Transverse colon (tissue), 4 donors: Measurements from ENCODE around the gene CYP1A1. TPM values are rescaled to one million over a fixed set of nuclear protein-coding genes. Genes with fewer than 3 reads are reported as not detected.

Experiments used
- DNase-seq: peaks from one replicate; pipeline ENCODE4 v3.0.0-alpha.2; 2019
- H3K27ac ChIP-seq, 4 donors: fragments of 200-600 bp; sonication (generic); 2 replicates each; pipeline ENCODE4 v1.5.1; 2016 to 2018; ENCODE audit warnings: inconsistent platforms in 4 of 4
- H3K27me3 ChIP-seq: fragments of 200-600 bp; sonication (generic); 2 replicates; pipeline ENCODE4 v1.5.1; 2017; ENCODE audit warnings: inconsistent platforms
- H3K36me3 ChIP-seq, 4 donors: fragments of 200-600 bp; sonication (generic); 2 replicates each; pipeline ENCODE4 v1.5.1; 2017 to 2019; ENCODE audit warnings: inconsistent platforms in 4 of 4
- H3K4me1 ChIP-seq, 4 donors: fragments of 200-600 bp; sonication (generic); 2 replicates each; pipeline ENCODE4 v1.5.1; 2017 to 2020; ENCODE audit warnings: inconsistent platforms in 4 of 4
- H3K4me3 ChIP-seq, 4 donors: fragments of 200-600 bp; sonication (generic); 1 replicate in 1 of 4; 2 replicates in 3 of 4; pipeline versions ENCODE4 v1.5.1 to v1.6.1; 2017 to 2019; ENCODE audit warnings: inconsistent platforms in 4 of 4
- H3K9me3 ChIP-seq, 2 donors: fragments of 200-600 bp; sonication (generic); 2 replicates each; pipeline ENCODE4 v1.5.1; 2017 to 2019; ENCODE audit warnings: inconsistent platforms in 2 of 2
- CTCF ChIP-seq, 5 experiments: fragments of 200-600 bp in 3 of 5; fragments of 450-650 bp in 2 of 5; sonication (generic) in 3 of 5; IDR thresholded peaks; 1 replicate in 2 of 5; 2 replicates in 3 of 5; pipeline ENCODE4 v1.5.1; 2016 to 2017; ENCODE audit warnings: antibody characterized with exemption in 5 of 5, inconsistent platforms in 3 of 5, mild to moderate bottlenecking in 2 of 5, moderate library complexity in 1 of 5
- EP300 ChIP-seq: sonication (generic); formaldehyde crosslinking; IDR thresholded peaks from one replicate; pipeline ENCODE4 v1.6.1; 2017; ENCODE audit warnings: antibody characterized with exemption, low read depth
- POLR2A ChIP-seq: fragments of 450-650 bp; IDR thresholded peaks from one replicate; pipeline ENCODE4 v1.6.1; 2016; ENCODE audit warnings: antibody characterized with exemption, mild to moderate bottlenecking, moderate library complexity
- POLR2AphosphoS5 ChIP-seq, 3 donors: sonication (generic); formaldehyde crosslinking; IDR thresholded peaks; one replicate each; pipeline ENCODE4 v1.6.1; 2016; ENCODE audit warnings: antibody characterized with exemption in 3 of 3
- WGBS, 2 donors: methylation state at CpG; one replicate each; pipeline ENCODE4 v1.1.5; 2018; ENCODE audit warnings: low coverage in 1 of 2; 5-methylcytosine and 5-hydroxymethylcytosine counted together
- in situ Hi-C, 4 donors: fragments of 200-750 bp; cut with MboI; loops; one replicate each; pipeline versions ENCODE4 v1.15.0 to v1.15.1; 2017; ENCODE audit warnings: low sequenced_read_pairs in 3 of 4, low pct_ligation_motif_present in 1 of 4, low pct_unique_long_range_greater_than_20kb in 1 of 4
- intact Hi-C: fragments of 100-400 bp; cut with DNase I; formaldehyde crosslinking; loops from one replicate; pipeline ENCODE4 v1.15.1; 2023; ENCODE audit warnings: low total_unique reads
- total RNA-seq, 4 donors: library from RNA; depleted of rRNA; stranded (reverse); fragments of >200 nt; gene quantifications; one replicate each; pipeline ENCODE4 v1.1.0, GENCODE V29; 2016

Gene CYP1A1
- total RNA-seq, 4 donors from 2014 or later: 0.55 to 1.1 TPM; not detected in 2

DNA sequence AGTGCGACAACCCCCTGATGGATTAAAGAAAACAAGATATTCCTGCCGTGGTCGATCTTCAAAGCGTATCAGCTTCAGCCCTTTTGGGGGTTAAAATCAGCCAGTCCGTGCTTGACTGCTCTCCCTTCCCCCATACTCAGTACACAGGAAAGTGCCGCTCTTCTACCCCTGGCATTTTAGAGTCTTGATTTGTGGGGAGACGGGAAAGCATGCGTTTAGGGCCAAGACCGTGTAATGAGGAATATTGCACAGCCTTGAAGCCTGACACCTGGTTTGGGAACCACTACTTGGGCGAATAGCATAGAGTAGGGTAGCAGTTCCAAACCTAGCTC is 29.0 kb downstream of the CYP1A1 start:
- in situ Hi-C loops: no loop called here
- Histone ChIP-seq H3K4me3 (peak overlapping the region; percentile 68 to 94 (median 85)), H3K36me3 (no peaks in the 10 kb centered on the region), H3K9me3 (no peaks in the 10 kb centered on the region), H3K27me3 (no peaks in the 10 kb centered on the region), H3K4me1 (peaks cover 0 to 17% (median 13%) of the 10 kb centered on the region in 4 donors), H3K27ac (peak overlapping the region; percentile 83 to 91 (median 88))
- intact Hi-C loops: no loop called here
- no peak for DNase-seq
- WGBS, 2 donors: 4% methylated on average over 10 of the region's 10 CpGs; no CpG with 5 or more reads in 1 of the 2 donors
- TF ChIP-seq POLR2AphosphoS5 (IDR thresholded peaks at IDR 0.05) (no peak), CTCF (IDR thresholded peaks at IDR 0.05) (no peak), POLR2A (no peak), EP300 (no peak)

GRCh38 chr15:74695597-74696397 is 29.5 kb downstream of the CYP1A1 start, which contains the start of gene EDC3:
TSS of gene EDC3 (minus strand) at chr15:74696024. CDS start at chr15:74675124, 20,900 bp downstream.
- peak within 1 kb of the TSS; percentile 68 to 94 (median 85) for H3K4me3 ChIP-seq
- in situ Hi-C loops (no loop called here), intact Hi-C loops (no loop called here)
- no peaks in the 10 kb centered on the region for H3K27me3 ChIP-seq
- WGBS, 2 donors: 0% methylated on average over 41 of the region's 46 CpGs; no CpG with 5 or more reads in 1 of the 2 donors
- H3K27ac ChIP-seq: peak within 1 kb of the TSS; percentile 83 to 91 (median 88)
- peaks cover 0 to 17% (median 13%) of the 10 kb centered on the region in 4 donors for H3K4me1 ChIP-seq
- TF ChIP-seq CTCF (IDR thresholded peaks at IDR 0.05): peak in 2 of 5 experiments; percentile 12 to 30
- no peak for TF ChIP-seq EP300
- peak; percentile 41 for TF ChIP-seq POLR2A
- TF ChIP-seq POLR2AphosphoS5 (IDR thresholded peaks at IDR 0.05): peak; percentile 65 to 70 (median 65)
- no peaks in the 10 kb centered on the region for H3K9me3 ChIP-seq
- DNase-seq: peak; percentile 90
- no peaks in the 10 kb centered on the region for H3K36me3 ChIP-seq

GRCh38 chr15:74692327-74692726 is 33.0 kb downstream of the CYP1A1 start:
- 73 to 81% methylated on average over 1 of the region's 1 CpG for WGBS, 2 donors

More at GRCh38 chr15:74692327-74692726, 33.0 kb downstream of the CYP1A1 start:
- in situ Hi-C loops: no loop called here
- Histone ChIP-seq H3K27ac (no peak overlapping the region), H3K27me3 (no peaks in the 10 kb centered on the region), H3K4me3 (no peak overlapping the region), H3K9me3 (no peaks in the 10 kb centered on the region), H3K36me3 (no peaks in the 10 kb centered on the region), H3K4me1 (peaks cover 0 to 17% (median 13%) of the 10 kb centered on the region in 4 donors)
- DNase-seq: no peak
- TF ChIP-seq CTCF (IDR thresholded peaks at IDR 0.05) (no peak), POLR2AphosphoS5 (IDR thresholded peaks at IDR 0.05) (no peak)
- intact Hi-C loops: no loop called here
